H1 (cell line): ENCODE data around the gene INF2.

ENCODE experiments used
- CEBPB ChIP-seq: IDR thresholded peaks from 2 replicates; pipeline ENCODE4 v1.6.1; 2012; ENCODE audit warnings: low read depth, low read length
- CHD2 ChIP-seq: IDR thresholded peaks from 2 replicates; pipeline ENCODE4 v1.6.1; 2012; ENCODE audit warnings: low read length, improper control_type of control experiment
- EP300 ChIP-seq, 2 experiments: IDR thresholded peaks; 1 replicate in 1 of 2; 2 replicates in 1 of 2; pipeline ENCODE4 v1.6.1; 2011 to 2012; ENCODE audit warnings: low read depth in 2 of 2, low read length in 2 of 2, mild to moderate bottlenecking in 2 of 2, borderline replicate concordance in 1 of 2, inconsistent platforms in 1 of 2, moderate library complexity in 1 of 2
- EZH2 ChIP-seq: fragments of 200-600 bp; sonication (generic); IDR thresholded peaks from 2 replicates; pipeline ENCODE4 v1.7.1; 2012; ENCODE audit warnings: low read depth, mild to moderate bottlenecking, moderate library complexity, low read length, inconsistent platforms; ENCODE audit not compliant: severe bottlenecking
- GABPA ChIP-seq: IDR thresholded peaks from 2 replicates; pipeline ENCODE4 v1.6.1; 2011; ENCODE audit warnings: mild to moderate bottlenecking, low read length, moderate library complexity, borderline replicate concordance; ENCODE audit not compliant: insufficient read depth
- PHF8 ChIP-seq: fragments of 200-600 bp; sonication (generic); conservative IDR thresholded peaks from 2 replicates; pipeline ENCODE4 v1.7.1; 2012; ENCODE audit warnings: low read depth, mild to moderate bottlenecking, inconsistent platforms, low read length, moderate library complexity
- POLR2A ChIP-seq, 2 experiments: IDR thresholded peaks; 1 replicate in 1 of 2; 2 replicates in 1 of 2; pipeline ENCODE4 v1.6.1; 2011; ENCODE audit warnings: low read depth in 2 of 2, low read length in 2 of 2, mild to moderate bottlenecking in 2 of 2; ENCODE audit errors: control extremely low read depth in 1 of 2
- POLR2AphosphoS5 ChIP-seq: IDR thresholded peaks from 2 replicates; pipeline ENCODE4 v1.6.1; 2011; ENCODE audit warnings: low read depth, low read length
- SAP30 ChIP-seq: fragments of 300-600 bp; sonication (generic); IDR thresholded peaks from 2 replicates; pipeline ENCODE4 v1.7.1; 2012; ENCODE audit warnings: low read length, moderate library complexity, mild to moderate bottlenecking, inconsistent platforms; ENCODE audit not compliant: insufficient read depth, insufficient replicate concordance
- SP1 ChIP-seq: IDR thresholded peaks from 2 replicates; pipeline ENCODE4 v1.6.1; 2011; ENCODE audit warnings: low read depth, low read length
- SRF ChIP-seq: IDR thresholded peaks from 2 replicates; pipeline ENCODE4 v1.6.1; 2011; ENCODE audit warnings: mild to moderate bottlenecking, low read depth, low read length, moderate library complexity
- TF ChIP-seq, protein P1 (sequence below): IDR thresholded peaks from 2 replicates; pipeline ENCODE4 v1.6.1; 2012; ENCODE audit warnings: inconsistent platforms
- TF ChIP-seq, protein P2 (sequence below), 3 experiments: IDR thresholded peaks; 1 replicate in 2 of 3; 2 replicates in 1 of 3; pipeline versions ENCODE4 v1.5.1 to v1.6.1; 2011; ENCODE audit warnings: low read length in 3 of 3, mild to moderate bottlenecking in 3 of 3, inconsistent platforms in 2 of 3, low read depth in 1 of 3, moderate library complexity in 1 of 3; ENCODE audit not compliant: insufficient read depth in 1 of 3; ENCODE audit errors: control extremely low read depth in 1 of 3
- TF ChIP-seq, protein P3 (sequence below): IDR thresholded peaks from 2 replicates; pipeline ENCODE4 v1.6.1; 2011; ENCODE audit warnings: low read depth, mild to moderate bottlenecking, low read length; ENCODE audit not compliant: insufficient read depth

DNA sequence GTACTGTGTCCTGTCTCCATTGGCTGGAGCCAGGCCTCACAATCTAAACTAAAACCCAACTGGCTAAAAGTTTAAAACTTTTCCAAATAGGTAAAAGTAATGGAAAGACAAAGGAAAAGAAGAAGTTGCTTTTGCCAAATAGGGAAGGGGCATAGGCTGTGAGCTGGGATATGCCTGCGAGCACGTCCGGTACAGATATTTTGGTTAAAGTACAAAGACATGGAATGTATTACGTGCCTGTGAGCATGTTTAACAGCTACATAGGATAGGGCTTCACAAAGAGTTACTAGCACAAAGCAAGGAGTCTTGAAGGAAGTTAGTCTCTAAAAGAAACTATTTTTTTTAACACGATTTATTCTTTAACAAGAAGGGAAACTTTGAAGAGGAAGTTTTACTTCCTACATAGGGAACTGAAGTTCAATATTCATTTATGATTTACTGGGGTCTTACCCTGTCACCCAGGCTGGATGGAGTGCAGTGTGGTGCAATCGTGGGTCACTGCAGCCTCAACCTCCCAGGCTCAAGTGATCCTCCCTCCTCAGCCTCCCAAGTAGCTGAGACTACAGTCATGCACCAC is 41.9 kb upstream of the INF2 start:
- TF ChIP-seq, protein P1, sequence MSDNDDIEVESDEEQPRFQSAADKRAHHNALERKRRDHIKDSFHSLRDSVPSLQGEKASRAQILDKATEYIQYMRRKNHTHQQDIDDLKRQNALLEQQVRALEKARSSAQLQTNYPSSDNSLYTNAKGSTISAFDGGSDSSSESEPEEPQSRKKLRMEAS: no peak
- TF ChIP-seq POLR2AphosphoS5: no peak
- no peak for TF ChIP-seq GABPA
- no peak for TF ChIP-seq SAP30
- TF ChIP-seq EZH2: no peak
- TF ChIP-seq, protein P2, sequence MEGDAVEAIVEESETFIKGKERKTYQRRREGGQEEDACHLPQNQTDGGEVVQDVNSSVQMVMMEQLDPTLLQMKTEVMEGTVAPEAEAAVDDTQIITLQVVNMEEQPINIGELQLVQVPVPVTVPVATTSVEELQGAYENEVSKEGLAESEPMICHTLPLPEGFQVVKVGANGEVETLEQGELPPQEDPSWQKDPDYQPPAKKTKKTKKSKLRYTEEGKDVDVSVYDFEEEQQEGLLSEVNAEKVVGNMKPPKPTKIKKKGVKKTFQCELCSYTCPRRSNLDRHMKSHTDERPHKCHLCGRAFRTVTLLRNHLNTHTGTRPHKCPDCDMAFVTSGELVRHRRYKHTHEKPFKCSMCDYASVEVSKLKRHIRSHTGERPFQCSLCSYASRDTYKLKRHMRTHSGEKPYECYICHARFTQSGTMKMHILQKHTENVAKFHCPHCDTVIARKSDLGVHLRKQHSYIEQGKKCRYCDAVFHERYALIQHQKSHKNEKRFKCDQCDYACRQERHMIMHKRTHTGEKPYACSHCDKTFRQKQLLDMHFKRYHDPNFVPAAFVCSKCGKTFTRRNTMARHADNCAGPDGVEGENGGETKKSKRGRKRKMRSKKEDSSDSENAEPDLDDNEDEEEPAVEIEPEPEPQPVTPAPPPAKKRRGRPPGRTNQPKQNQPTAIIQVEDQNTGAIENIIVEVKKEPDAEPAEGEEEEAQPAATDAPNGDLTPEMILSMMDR (IDR thresholded peaks at IDR 0.05; ENCODE audit: control extremely low read depth in 1 of 3, insufficient read depth in 1 of 3, low read depth in 1 of 3, low read length in 3 of 3): no peak
- TF ChIP-seq SRF: no peak
- no peak for TF ChIP-seq EP300 (IDR thresholded peaks at IDR 0.05; ENCODE audit: borderline replicate concordance in 1 of 2, low read depth in 2 of 2, low read length in 2 of 2)
- TF ChIP-seq, protein P3, sequence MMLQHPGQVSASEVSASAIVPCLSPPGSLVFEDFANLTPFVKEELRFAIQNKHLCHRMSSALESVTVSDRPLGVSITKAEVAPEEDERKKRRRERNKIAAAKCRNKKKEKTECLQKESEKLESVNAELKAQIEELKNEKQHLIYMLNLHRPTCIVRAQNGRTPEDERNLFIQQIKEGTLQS: no peak
- TF ChIP-seq SP1: no peak
- TF ChIP-seq PHF8: no peak
- TF ChIP-seq POLR2A (IDR thresholded peaks at IDR 0.05; ENCODE audit: control extremely low read depth in 1 of 2, low read depth in 2 of 2, low read length in 2 of 2): no peak
- no peak for TF ChIP-seq CHD2
- TF ChIP-seq CEBPB: no peak
